ENCODE data around the gene KCNQ1.

Gene KCNQ1

DNA sequence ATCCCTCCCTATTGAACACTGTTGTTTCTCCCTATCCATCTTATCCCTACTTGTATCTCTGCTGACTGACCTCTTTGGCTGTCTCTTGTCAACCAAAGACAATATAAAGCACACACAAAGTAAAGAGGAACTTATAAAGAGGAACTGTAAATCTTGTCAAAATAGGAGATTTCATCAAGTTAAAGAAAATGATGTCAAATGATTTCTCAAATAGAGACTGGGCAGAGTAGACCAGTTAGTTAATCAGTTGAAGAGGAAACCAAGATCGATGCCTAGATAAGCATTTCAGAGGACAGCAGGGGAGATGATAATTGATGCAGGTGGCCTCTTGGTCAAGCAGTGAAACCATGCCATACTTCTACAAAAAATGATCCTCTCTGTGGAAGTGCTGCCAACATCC lies 232.3 kb downstream of the KCNQ1 start:
- no peak for FAIRE-seq
- no peak for DNase-seq (ENCODE audit: low spot score)

GRCh38 chr11:2678396-2678795 lies 233.6 kb downstream of the KCNQ1 start:
- FAIRE-seq, result no peak
- no peak for DNase-seq (ENCODE audit: low spot score)

- no peak for DNase-seq (ENCODE audit: low spot score)
- FAIRE-seq, result no peak
Observed at GRCh38 chr11:2679011-2679676, 234.3 kb downstream of the KCNQ1 start.

- no peak for FAIRE-seq
- DNase-seq (ENCODE audit: low spot score), result no peak
Observed at GRCh38 chr11:2681408-2682145, 236.8 kb downstream of the KCNQ1 start.

DNA sequence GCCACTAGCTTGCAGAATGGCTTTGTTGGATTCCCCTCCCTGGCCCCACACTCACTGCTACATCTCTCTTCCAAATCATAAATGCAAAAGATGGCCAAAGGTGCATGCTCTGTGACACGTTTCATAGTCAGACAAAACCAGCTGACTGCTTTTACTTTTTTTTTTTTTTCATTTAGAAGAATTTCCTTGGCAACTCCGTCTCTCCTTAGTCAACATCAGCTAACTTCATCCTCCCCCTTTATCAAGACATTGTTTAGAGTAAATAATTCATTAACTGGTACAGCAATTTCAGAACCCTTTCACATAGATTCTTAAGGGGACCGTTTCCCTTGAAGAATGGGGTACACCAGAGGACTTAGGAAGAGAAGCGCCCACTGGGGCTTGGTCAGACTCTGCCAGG lies 239.0 kb downstream of the KCNQ1 start:
- DNase-seq (ENCODE audit: low spot score) (no peak), FAIRE-seq (no peak)

DNA sequence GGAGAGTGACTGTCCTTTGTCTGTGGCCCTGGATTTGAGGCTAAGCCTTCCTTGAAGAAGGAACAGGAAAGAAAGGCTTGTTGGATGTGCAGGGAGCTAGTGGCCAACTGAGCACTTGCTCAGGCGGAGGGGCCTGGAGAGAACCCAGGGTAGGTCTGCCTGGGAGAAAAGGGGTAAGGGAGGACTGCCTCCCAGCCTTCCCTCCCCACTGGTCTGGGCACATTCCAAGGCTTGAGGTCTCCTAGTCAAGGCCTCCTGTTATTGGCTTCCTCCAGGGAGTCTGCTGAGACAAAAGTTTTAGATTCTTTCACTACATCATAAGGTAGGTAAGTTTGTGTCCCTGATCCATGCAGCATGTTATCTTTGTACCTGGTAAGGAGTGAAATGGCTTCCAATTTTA lies 239.8 kb downstream of the KCNQ1 start:
- DNase-seq (ENCODE audit: low spot score) (no peak), FAIRE-seq (no peak)

GRCh38 chr11:2685051-2685450 lies 240.2 kb downstream of the KCNQ1 start:
- DNase-seq (ENCODE audit: low spot score), result no peak
- no peak for FAIRE-seq

GRCh38 chr11:2685566-2686359 lies 241.0 kb downstream of the KCNQ1 start:
- DNase-seq (ENCODE audit: low spot score), result no peak
- FAIRE-seq, result no peak

DNA sequence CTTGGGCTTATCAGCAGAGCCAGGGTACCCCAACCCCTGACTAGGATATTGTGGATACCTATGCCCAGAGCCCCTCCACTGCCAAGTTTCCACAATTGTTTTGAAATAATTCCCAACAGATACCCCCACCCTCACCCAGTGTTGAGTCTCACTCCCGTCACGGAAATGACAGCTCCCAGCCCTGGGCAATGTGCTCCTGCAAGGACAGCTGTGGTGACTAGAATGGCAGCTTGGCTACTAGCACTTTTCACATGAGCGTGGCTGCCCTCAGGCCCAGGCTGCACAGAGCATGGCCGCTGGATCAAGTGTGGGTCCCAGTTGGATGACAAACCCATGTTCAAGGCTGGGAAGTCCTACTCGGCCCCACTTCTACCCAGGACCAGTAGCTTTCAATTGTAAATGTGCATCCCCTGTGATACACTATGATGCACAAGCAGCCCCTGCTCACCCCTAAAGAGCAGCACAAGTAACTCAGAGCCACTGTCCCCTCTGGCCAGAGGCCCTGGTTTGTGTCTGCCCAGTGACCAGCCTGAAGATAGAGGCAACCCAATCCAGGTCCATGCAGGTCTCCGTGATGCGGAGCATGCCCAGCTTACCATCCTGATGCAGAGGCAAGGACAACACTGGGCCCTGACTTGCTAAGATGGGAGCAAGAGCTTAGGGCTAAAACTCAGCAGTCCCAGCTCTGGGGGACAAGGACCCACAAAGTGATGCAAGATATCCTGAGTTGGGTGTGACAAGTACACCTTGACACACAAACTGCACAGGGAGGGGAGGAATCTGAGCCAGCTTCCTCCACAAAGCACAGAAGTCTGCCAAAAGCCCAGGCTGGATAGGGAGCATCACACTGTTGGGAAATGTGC lies 241.8 kb downstream of the KCNQ1 start:
- no peak for DNase-seq (ENCODE audit: low spot score)
- FAIRE-seq, result no peak

DNA sequence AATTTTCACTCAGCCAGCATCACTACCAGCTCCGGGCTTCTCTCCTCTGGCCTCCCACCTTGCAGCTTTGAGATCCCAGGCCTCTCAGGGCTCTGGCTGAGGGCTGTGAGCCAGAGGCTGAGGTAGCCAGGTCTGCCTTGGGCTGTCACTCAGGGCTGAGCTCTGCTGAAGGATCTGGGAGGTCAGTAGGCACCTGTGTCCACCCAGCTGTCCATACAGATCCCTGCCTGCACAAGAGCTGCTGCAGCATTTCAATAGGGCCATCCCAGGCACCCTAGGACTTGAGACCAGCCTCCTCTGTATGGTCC lies 242.4 kb downstream of the KCNQ1 start:
- FAIRE-seq, result no peak
- no peak for DNase-seq (ENCODE audit: low spot score)

- no peak for FAIRE-seq
- no peak for DNase-seq (ENCODE audit: low spot score)
Observed at GRCh38 chr11:2687782-2688191, 243.0 kb downstream of the KCNQ1 start.

GRCh38 chr11:2688381-2689231 lies 243.8 kb downstream of the KCNQ1 start:
- FAIRE-seq, result no peak

GRCh38 chr11:2689651-2690575 lies 245.1 kb downstream of the KCNQ1 start:
- DNase-seq (ENCODE audit: low spot score) (no peak), FAIRE-seq (no peak)

More at GRCh38 chr11:2688381-2689231, 243.8 kb downstream of the KCNQ1 start:
- DNase-seq (ENCODE audit: low spot score), result no peak

GRCh38 chr11:2690596-2691354 lies 246.0 kb downstream of the KCNQ1 start:
- DNase-seq (ENCODE audit: low spot score) (no peak), FAIRE-seq (no peak)

DNA sequence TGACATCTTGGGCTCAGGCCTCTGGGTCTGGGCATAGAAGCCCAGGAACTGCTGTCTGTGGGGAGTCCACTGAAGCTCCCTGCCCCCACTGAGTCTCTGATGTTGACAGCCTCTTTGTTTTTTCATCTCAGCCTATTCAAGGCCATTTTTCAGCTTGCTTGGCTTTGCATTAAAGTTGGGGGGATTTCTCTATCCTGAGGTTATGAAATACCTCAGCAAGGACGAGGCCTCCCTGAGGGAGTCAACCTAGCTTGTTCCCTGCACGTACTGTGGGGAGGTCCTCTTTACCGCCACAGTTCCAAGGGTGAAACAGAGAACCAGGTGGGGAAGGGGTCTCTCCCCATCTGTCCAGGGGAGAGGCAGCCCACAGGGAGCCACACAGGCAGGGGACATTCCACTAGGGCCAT lies 246.6 kb downstream of the KCNQ1 start:
- DNase-seq (ENCODE audit: low spot score), result no peak

DNA sequence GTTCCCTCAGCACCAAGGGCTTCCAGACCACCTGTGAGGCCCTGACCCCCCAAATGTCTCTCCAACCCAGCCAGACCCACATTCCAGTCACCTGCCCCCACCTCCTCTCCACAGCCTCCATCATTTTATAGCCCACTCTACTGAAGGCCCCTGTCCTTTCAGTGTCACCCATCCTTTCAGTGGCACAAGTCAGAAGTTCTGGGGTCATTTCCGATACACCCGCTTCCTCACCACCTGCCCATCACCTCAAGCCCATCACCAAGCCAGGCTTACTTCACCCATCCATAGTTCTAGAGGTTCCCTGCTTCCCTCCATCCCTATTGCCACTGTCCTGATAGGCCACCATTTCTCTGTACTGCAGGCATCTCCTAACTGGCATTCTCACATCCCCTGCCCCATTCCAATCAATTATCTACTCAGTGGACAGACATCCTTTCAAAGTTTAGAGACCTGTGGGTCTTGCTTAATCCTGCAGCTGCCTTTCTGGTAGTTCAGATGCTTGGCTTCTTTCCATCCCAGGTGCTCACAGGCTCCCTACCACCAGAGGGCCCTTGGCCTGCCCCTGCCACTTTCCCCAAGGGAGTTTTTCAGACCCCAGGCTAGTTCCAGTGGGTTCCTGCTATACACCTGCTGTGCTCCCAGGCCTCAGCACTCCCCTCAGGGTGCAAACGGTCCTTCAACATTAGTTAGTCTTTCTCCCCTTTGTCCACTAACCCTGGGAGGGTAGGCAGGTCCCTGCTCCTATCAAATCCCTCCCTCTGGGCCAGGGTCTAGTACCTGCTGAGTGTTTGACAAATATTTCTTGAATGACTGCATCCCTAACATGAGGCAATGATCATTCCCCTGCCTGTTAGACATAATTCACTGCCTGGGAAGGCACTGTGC lies 247.4 kb downstream of the KCNQ1 start:
- no peak for FAIRE-seq

More for the DNA sequence above, 246.6 kb downstream of the KCNQ1 start:
- FAIRE-seq, result no peak

More for the DNA sequence above, 247.4 kb downstream of the KCNQ1 start:
- no peak for DNase-seq (ENCODE audit: low spot score)
